Prostate gland (tissue), 2 donors: ENCODE measurements around the gene IMMP2L. TPM values are rescaled to one million over a fixed set of nuclear protein-coding genes. Genes with fewer than 3 reads are reported as not detected.

Experiments used
- DNase-seq: peaks from one replicate; pipeline ENCODE4 v3.0.0-alpha.2; 2019; ENCODE audit warnings: low spot score
- H3K27ac ChIP-seq, 2 donors: fragments of 200-600 bp; sonication (generic); 2 replicates each; pipeline ENCODE4 v1.5.1; 2017 to 2019
- H3K27me3 ChIP-seq: fragments of 200-600 bp; sonication (generic); replicated peaks from 2 replicates; pipeline ENCODE4 v1.5.1; 2019; ENCODE audit not compliant: insufficient read depth
- H3K36me3 ChIP-seq, 2 donors: fragments of 200-600 bp; sonication (generic); 1 replicate in 1 of 2; 2 replicates in 1 of 2; pipeline versions ENCODE4 v1.5.1 to v1.8.1; 2017 to 2019
- H3K4me1 ChIP-seq: fragments of 200-600 bp; sonication (generic); replicated peaks from 2 replicates; pipeline ENCODE4 v1.5.1; 2019
- H3K4me3 ChIP-seq, 2 donors: fragments of 200-600 bp; sonication (generic); 2 replicates each; pipeline ENCODE4 v1.5.1; 2017 to 2019
- H3K9me3 ChIP-seq: fragments of 200-600 bp; sonication (generic); 2 replicates; pipeline ENCODE4 v1.5.1; 2017
- CTCF ChIP-seq, 4 experiments: fragments of 200-600 bp in 2 of 4; fragments of 450-650 bp in 2 of 4; sonication (generic) in 2 of 4; IDR thresholded peaks; 1 replicate in 3 of 4; 2 replicates in 1 of 4; pipeline ENCODE4 v1.5.1; 2016 to 2019; ENCODE audit warnings: antibody characterized with exemption in 4 of 4, mild to moderate bottlenecking in 2 of 4, moderate library complexity in 2 of 4
- POLR2A ChIP-seq: fragments of 450-650 bp; IDR thresholded peaks from one replicate; pipeline ENCODE4 v1.6.1; 2016; ENCODE audit warnings: antibody characterized with exemption, mild to moderate bottlenecking
- POLR2AphosphoS5 ChIP-seq: sonication (generic); formaldehyde crosslinking; IDR thresholded peaks from one replicate; pipeline ENCODE4 v1.6.1; 2017; ENCODE audit warnings: antibody characterized with exemption
- WGBS: methylation state at CpG from one replicate; pipeline ENCODE4 v1.1.5; 2018; 5-methylcytosine and 5-hydroxymethylcytosine counted together
- intact Hi-C: fragments of 100-400 bp; cut with DNase I; formaldehyde crosslinking; loops from one replicate; pipeline ENCODE4 v1.14.2; 2022
- total RNA-seq, 2 donors: library from RNA; depleted of rRNA; stranded (reverse); fragments of >200 nt; gene quantifications; one replicate each; pipeline ENCODE4 v1.1.0, GENCODE V29; 2016

The IMMP2L gene
- total RNA-seq, 2 donors from 2014 or later, result 16.9 to 20.4 TPM

DNA sequence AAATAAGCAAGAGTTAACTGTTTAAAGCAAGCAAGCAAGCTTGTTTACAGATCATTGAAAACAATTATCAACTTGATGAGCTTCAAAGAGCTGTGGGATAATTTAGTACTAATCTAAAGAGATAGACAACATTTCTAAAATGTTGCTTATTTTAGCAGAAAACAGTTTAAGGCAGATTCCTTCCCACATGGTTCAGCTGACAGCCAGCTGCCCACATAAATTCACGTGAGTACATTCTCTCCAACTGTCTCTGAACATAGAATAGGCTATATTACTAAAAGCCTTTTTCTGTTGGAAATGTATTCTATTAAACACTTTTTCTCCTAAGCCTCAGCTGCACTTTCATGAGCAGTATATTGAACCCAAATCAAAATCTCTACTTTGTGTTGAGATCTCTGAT, 297.3 kb downstream of the IMMP2L start:
- Histone ChIP-seq H3K4me1 (no peaks in the 10 kb centered on the region), H3K36me3 (no peaks in the 10 kb centered on the region), H3K27ac (no peak overlapping the region), H3K27me3 (no peaks in the 10 kb centered on the region), H3K9me3 (no peaks in the 10 kb centered on the region), H3K4me3 (no peak overlapping the region)
- TF ChIP-seq POLR2A (no peak), POLR2AphosphoS5 (no peak), CTCF (IDR thresholded peaks at IDR 0.05) (no peak)
- intact Hi-C loops, result no loop called here
- 89% methylated on average over 1 of the region's 1 CpG for WGBS
- no peak for DNase-seq

DNA sequence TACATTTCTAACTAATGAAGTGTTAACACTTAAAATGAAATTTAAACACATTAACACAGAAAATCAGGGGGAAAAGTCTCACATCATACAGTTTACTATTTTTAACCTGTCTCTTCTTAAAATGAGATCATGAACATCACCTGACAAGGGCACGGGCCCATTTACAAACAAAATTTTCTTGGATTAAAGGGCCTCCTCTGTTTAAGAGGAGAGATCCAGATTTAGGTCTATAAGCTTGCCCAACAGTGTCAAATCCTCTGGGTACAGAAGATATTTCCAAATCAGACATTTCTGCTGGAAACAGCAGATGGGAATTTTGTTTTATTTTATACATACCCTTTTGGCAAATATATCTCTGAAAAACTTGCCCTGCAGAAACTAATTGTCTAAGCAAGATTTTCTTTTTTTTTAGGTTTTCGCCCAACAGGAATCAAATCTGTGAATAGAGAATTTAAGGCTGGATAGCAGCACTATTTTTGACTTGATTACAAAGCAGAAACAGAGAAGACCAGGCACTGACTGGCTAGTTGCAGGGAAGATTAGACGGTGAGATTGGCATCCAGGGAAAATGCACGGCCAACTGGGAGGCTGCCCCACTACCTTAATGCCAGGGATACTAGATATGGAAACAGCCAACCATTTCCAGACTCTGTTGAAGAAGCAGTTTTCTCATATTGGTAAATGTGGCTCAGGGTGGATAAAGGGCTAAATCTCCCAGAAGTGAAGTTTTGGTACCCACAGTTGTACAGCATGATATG, 298.0 kb downstream of the IMMP2L start:
- TF ChIP-seq POLR2A, result no peak
- TF ChIP-seq CTCF (IDR thresholded peaks at IDR 0.05), result no peak
- TF ChIP-seq POLR2AphosphoS5, result no peak
- 81% methylated on average over 4 of the region's 4 CpGs for WGBS
- no peak for DNase-seq
- Histone ChIP-seq H3K9me3 (no peaks in the 10 kb centered on the region), H3K27ac (no peak overlapping the region), H3K4me3 (no peak overlapping the region), H3K4me1 (no peaks in the 10 kb centered on the region), H3K27me3 (no peaks in the 10 kb centered on the region), H3K36me3 (no peaks in the 10 kb centered on the region)
- intact Hi-C loops, result no loop called here

- intact Hi-C loops, result no loop called here
- H3K4me3 ChIP-seq, result no peak overlapping the region
- no peaks in the 10 kb centered on the region for H3K9me3 ChIP-seq
- TF ChIP-seq POLR2AphosphoS5, result no peak
- no peak for TF ChIP-seq CTCF (IDR thresholded peaks at IDR 0.05)
- no peak for TF ChIP-seq POLR2A
- WGBS, result 53% methylated on average over 4 of the region's 4 CpGs
- H3K4me1 ChIP-seq, result no peaks in the 10 kb centered on the region
- H3K27me3 ChIP-seq, result no peaks in the 10 kb centered on the region
- peak overlapping the region in 1 of 2 donors; percentile 6 for H3K27ac ChIP-seq
- H3K36me3 ChIP-seq, result no peaks in the 10 kb centered on the region
- no peak for DNase-seq
Measured at GRCh38 chr7:111262293-111263116, 299.8 kb downstream of the IMMP2L start.

GRCh38 chr7:111261496-111261895, 300.8 kb downstream of the IMMP2L start:
- no peak for DNase-seq
- intact Hi-C loops, result no loop called here

More at GRCh38 chr7:111261496-111261895, 300.8 kb downstream of the IMMP2L start:
- Histone ChIP-seq H3K4me1 (no peaks in the 10 kb centered on the region), H3K27ac (no peak overlapping the region), H3K9me3 (no peaks in the 10 kb centered on the region), H3K4me3 (no peak overlapping the region), H3K36me3 (no peaks in the 10 kb centered on the region), H3K27me3 (no peaks in the 10 kb centered on the region)
- no peak for TF ChIP-seq POLR2AphosphoS5
- no peak for TF ChIP-seq POLR2A
- no peak for TF ChIP-seq CTCF (IDR thresholded peaks at IDR 0.05)
- 94% methylated on average over 3 of the region's 3 CpGs for WGBS
